Nephron progenitor cell (in vitro differentiated cells): ENCODE measurements around the gene DDR2.

Experiments used
- DNase-seq: peaks from one replicate; pipeline ENCODE4 v3.0.0; 2021
- H3K27ac Mint-ChIP-seq: 2 replicates; pipeline ENCODE4 v1.8.0; 2021; ENCODE audit warnings: mild to moderate bottlenecking, moderate library complexity, mixed read lengths
- H3K27me3 Mint-ChIP-seq: 2 replicates; pipeline ENCODE4 v1.8.0; 2021; ENCODE audit warnings: mild to moderate bottlenecking, low read depth, mixed read lengths; ENCODE audit not compliant: poor library complexity
- H3K36me3 Mint-ChIP-seq: 2 replicates; pipeline ENCODE4 v1.8.0; 2021; ENCODE audit warnings: low read depth, mixed read lengths
- H3K4me1 Mint-ChIP-seq: 2 replicates; pipeline ENCODE4 v1.8.0; 2021; ENCODE audit warnings: mixed read lengths
- H3K4me3 Mint-ChIP-seq: 2 replicates; pipeline ENCODE4 v1.8.0; 2021; ENCODE audit warnings: mild to moderate bottlenecking, moderate library complexity, mixed read lengths
- H3K9me3 Mint-ChIP-seq: 2 replicates; pipeline ENCODE4 v1.8.0; 2021; ENCODE audit warnings: mild to moderate bottlenecking, moderate library complexity, mixed read lengths
- TF ChIP-seq, protein P1 (sequence below): fragments of 200-600 bp; sonication (generic); IDR thresholded peaks from 2 replicates; pipeline ENCODE4 v1.5.0; 2021; ENCODE audit warnings: antibody characterized with exemption

DDR2 gene

GRCh38 chr1:162709870-162710269 is 77.6 kb downstream of the DDR2 start:
- no peaks in the 10 kb centered on the region for H3K9me3 Mint-ChIP-seq
- TF ChIP-seq, protein P1, sequence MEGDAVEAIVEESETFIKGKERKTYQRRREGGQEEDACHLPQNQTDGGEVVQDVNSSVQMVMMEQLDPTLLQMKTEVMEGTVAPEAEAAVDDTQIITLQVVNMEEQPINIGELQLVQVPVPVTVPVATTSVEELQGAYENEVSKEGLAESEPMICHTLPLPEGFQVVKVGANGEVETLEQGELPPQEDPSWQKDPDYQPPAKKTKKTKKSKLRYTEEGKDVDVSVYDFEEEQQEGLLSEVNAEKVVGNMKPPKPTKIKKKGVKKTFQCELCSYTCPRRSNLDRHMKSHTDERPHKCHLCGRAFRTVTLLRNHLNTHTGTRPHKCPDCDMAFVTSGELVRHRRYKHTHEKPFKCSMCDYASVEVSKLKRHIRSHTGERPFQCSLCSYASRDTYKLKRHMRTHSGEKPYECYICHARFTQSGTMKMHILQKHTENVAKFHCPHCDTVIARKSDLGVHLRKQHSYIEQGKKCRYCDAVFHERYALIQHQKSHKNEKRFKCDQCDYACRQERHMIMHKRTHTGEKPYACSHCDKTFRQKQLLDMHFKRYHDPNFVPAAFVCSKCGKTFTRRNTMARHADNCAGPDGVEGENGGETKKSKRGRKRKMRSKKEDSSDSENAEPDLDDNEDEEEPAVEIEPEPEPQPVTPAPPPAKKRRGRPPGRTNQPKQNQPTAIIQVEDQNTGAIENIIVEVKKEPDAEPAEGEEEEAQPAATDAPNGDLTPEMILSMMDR, result no peak
- H3K4me1 Mint-ChIP-seq, result peaks cover 19% of the 10 kb centered on the region
- no peaks in the 10 kb centered on the region for H3K36me3 Mint-ChIP-seq
- DNase-seq, result no peak
- H3K27ac Mint-ChIP-seq, result no peak overlapping the region
- no peaks in the 10 kb centered on the region for H3K27me3 Mint-ChIP-seq
- no peak overlapping the region for H3K4me3 Mint-ChIP-seq

DNA sequence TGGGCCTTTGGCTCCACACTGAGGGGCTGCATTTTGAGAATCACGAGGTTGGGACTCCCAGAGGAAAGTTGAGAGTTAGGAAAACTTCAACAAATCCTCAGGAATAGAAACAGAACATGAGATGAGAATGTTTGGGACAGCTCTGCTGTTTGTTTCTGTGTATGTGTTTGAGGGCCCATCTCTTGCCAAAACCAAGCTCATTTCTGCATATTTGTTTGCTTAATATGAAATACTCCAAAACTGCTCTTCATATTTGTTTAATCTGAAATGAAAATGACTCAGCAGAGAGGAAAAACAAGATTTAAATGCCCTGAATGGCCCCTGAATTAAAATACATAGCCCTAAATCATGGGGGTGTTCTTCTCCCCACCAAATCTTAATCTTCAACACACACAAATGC is 78.1 kb downstream of the DDR2 start:
- no peak for DNase-seq
- Mint-ChIP-seq H3K4me1 (peaks cover 22% of the 10 kb centered on the region), H3K27me3 (no peaks in the 10 kb centered on the region), H3K9me3 (no peaks in the 10 kb centered on the region), H3K27ac (peak overlapping the region; percentile 83), H3K4me3 (no peak overlapping the region), H3K36me3 (no peaks in the 10 kb centered on the region)
- TF ChIP-seq, protein P1, result no peak

- H3K4me3 Mint-ChIP-seq, result no peak overlapping the region
- no peaks in the 10 kb centered on the region for H3K9me3 Mint-ChIP-seq
- peak overlapping the region; percentile 83 for H3K27ac Mint-ChIP-seq
- peaks cover 26% of the 10 kb centered on the region for H3K4me1 Mint-ChIP-seq
- TF ChIP-seq, protein P1, result no peak
- no peaks in the 10 kb centered on the region for H3K27me3 Mint-ChIP-seq
- no peaks in the 10 kb centered on the region for H3K36me3 Mint-ChIP-seq
- no peak for DNase-seq
Measured at GRCh38 chr1:162710780-162711465, 78.7 kb downstream of the DDR2 start.

DNA sequence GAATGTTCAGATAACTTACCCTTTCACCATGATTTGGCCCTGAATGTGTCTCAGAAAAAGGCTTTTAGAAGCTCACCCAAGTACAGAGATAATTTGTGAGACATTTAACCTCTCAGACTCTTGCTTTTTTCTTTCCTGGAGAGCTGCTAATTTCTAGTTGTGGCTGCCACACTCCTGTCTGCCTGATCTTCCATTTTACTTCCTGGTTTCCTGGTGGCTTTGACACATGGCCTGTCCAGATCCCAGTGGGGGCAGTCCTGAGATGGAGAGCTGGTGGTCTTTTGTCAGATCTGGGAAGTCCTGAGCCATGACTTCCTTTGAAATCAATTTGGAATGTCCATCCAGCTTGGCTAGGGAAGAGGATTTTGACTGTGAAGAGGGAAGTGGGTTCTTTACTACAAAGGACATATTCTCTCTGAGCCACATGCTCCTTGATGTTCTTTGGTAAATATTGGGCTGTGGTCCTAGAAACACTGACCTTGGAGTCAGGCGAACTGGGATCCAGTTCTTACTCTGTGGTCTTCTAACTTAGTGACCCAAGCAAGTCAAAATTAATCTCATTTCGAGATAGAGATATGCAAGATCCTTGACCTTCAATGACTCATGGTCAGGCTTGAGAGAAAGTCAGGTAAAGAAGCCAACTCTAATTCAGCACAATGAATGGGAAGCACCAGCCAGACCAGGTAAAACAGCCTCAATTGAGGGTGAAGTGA is 80.2 kb downstream of the DDR2 start:
- H3K36me3 Mint-ChIP-seq, result no peaks in the 10 kb centered on the region
- DNase-seq, result no peak

GRCh38 chr1:162716123-162716522 is 83.9 kb downstream of the DDR2 start:
- peaks cover 17% of the 10 kb centered on the region for H3K4me1 Mint-ChIP-seq
- no peaks in the 10 kb centered on the region for H3K27me3 Mint-ChIP-seq
- H3K27ac Mint-ChIP-seq, result peak overlapping the region; percentile 14
- TF ChIP-seq, protein P1, result no peak
- no peaks in the 10 kb centered on the region for H3K36me3 Mint-ChIP-seq
- DNase-seq, result no peak
- H3K4me3 Mint-ChIP-seq, result no peak overlapping the region
- no peaks in the 10 kb centered on the region for H3K9me3 Mint-ChIP-seq

More for the DNA sequence above, 80.2 kb downstream of the DDR2 start:
- Mint-ChIP-seq H3K27me3 (no peaks in the 10 kb centered on the region), H3K9me3 (no peaks in the 10 kb centered on the region), H3K4me3 (no peak overlapping the region), H3K4me1 (peaks cover 36% of the 10 kb centered on the region), H3K27ac (no peak overlapping the region)
- TF ChIP-seq, protein P1, result no peak
